GM18867 (cell line): Measurements from ENCODE around the gene ARHGEF17.

Source experiments
- ATAC-seq: cut with Tn5 transposase; IDR thresholded peaks from one replicate; pipeline ENCODE4 v1.9.1; 2021; ENCODE audit warnings: mild to moderate bottlenecking, moderate library complexity; ENCODE audit not compliant: unreplicated experiment

The ARHGEF17 gene

DNA sequence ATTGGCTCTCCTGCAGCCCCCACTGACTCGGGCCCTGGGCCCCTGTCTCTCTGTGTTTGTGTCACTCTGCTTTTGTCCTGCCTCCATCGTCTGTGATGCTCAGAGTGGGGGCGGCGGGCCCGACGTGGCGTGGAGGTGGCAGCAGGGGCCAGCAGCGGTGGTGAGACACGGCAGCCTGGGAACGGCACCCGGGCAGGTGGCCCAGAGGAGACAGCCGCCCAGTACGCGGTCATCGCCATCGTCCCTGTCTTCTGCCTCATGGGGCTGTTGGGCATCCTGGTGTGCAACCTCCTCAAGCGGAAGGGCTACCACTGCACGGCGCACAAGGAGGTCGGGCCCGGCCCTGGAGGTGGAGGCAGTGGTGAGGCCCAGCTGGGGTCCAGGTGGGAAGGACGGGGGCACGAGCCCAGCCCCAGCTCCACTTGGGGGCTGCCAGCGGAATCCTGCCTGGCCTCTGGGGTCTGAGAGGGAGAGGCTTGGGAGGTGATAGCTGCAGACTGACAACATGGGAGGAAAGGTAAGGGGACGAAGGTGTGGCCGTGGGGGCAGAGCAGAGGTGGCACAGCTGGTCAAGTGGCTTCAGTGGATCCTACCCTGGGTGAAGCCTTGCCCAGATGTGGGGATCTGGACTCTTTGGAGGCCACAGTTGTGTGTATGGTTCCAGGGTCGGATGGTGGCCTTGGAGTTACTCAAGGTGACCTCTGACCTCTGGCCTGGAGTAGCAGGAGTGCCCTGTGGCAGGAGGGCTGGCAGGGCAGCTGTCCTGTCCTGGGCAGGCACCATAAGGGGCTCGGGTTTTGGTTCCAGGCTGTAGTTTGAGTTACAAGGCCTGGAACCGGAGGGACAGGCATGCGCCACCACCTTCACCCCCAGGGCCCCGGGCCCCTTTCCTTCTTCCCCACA is 84.3 kb downstream of the ARHGEF17 start:
- no peak for ATAC-seq

DNA sequence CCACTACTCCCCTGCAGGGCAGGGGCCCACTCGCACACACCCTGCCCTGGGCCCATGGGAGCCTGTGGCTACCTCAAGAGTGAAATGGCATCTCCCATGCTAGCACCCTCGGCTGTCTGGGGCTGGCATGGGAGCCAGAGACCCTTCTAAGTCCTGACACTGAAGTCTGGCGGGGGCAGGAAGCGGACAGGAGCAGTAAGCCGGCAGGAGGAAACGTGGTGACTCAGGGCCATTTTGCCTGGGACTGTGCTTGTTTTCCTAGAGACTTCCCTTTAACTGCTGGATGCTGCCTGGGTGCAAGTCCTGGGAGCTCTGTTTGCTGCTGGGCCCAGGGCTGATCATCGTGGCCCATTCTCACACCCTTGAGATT is 84.9 kb downstream of the ARHGEF17 start:
- ATAC-seq, result no peak

DNA sequence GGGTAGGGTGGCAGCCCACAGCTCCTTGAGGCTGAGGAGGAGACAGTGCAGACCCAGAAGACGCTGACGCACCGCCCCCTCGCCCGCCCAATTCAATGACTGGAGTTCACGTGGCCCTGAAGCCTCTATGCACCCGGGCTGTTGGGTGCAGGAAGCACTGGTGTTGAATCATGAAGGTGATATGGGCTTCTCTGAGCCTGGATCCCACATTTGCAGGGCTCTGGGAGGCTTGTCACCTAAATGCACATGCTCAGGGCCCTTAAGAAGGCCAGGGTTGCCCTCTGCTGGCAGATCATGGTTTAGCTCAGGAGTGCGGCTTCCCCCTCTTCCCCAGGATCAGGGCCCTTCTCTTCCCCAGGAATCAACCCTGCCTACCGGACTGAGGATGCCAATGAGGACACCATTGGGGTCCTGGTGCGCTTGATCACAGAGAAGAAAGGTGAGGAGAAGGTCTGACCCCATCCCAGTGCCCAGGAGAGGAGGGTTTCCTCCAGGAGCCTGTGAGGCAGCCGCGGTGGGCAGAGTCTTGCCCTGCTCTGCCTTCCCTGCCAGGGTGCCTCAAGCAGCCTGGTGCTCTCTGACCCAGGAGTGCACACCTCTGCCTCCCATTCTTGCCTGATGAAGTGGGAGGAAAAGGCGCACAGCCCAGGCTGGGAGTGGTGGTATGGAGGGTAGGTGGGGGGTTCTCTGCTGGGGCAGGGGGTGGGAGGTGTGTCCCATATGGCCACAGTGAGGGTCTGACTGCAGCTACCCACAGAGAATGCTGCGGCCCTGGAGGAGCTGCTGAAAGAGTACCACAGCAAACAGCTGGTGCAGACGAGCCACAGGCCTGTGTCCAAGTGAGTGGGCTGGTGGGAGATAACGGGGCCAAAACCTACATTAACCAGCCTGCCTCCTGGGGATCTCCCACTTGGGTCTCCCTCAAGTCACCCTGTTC is 85.7 kb downstream of the ARHGEF17 start:
- no peak for ATAC-seq

DNA sequence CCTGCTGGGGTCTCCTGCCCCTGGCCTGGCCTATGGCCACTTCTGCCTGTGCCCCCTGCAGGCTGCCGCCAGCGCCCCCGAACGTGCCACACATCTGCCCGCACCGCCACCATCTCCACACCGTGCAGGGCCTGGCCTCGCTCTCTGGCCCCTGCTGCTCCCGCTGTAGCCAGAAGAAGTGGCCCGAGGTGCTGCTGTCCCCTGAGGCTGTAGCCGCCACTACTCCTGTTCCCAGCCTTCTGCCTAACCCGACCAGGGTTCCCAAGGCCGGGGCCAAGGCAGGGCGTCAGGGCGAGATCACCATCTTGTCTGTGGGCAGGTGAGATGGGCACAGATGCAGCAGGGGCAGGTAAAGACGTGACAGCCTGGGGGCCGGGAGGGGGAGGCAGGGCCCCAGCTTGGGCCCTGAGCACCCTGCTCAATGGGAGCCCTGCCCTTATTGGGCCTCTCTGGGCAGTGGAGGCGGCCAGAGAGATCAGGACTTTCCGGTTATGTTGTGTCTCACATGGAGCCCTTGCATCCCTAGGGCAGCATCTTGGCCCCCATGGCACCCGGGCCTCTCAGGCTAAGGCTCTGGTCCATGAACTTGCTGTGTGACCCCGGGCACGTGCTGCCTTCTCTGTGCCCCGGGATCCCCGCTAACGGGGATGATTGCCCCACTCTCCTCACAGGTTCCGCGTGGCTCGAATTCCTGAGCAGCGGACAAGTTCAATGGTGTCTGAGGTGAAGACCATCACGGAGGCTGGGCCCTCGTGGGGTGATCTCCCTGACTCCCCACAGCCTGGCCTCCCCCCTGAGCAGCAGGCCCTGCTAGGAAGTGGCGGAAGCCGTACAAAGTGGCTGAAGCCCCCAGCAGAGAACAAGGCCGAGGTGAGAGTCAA is 86.6 kb downstream of the ARHGEF17 start:
- ATAC-seq, result no peak

DNA sequence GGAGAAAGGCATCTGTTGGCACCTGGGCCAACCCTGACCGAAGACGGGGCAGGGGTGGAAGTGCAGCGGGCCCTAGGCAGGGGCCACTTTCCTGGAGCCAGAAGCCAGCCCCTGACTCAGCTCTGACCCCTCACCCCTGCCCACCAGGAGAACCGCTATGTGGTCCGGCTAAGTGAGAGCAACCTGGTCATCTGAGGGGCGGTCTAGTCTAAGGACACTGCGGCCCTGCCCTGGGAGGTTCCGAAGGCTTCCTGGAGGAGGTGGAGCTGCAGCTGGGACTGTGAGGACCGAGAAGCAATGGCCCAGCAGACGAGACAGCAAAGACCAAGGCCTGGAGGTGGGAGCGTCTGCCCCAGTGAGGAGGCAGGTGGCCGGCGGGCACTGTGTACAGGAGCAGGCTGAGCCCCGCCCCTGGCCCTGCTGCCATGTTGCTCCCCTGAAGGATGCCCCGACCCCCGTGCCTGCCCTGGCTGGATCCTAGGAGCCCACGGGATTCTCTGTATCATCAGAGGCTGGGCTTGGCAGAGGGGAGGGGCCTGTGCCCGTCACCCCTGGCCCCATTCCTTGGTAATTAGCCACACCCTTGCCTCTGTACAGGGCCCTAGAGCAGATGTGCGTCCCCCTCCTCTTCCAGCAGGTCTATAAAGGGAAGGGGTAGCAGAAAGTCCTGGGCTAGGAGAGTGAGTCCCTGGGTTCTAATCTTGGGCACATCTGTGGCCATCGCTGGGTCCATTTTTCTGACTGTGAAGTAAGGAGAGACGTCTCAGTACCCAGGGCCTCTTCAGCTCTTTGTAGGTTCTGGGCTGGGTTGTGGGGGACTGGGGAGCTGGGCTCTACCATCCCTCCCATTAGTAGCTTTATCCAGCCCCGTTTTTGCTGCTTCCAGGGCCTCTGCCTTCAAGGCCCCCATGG is 87.5 kb downstream of the ARHGEF17 start:
- no peak for ATAC-seq

DNA sequence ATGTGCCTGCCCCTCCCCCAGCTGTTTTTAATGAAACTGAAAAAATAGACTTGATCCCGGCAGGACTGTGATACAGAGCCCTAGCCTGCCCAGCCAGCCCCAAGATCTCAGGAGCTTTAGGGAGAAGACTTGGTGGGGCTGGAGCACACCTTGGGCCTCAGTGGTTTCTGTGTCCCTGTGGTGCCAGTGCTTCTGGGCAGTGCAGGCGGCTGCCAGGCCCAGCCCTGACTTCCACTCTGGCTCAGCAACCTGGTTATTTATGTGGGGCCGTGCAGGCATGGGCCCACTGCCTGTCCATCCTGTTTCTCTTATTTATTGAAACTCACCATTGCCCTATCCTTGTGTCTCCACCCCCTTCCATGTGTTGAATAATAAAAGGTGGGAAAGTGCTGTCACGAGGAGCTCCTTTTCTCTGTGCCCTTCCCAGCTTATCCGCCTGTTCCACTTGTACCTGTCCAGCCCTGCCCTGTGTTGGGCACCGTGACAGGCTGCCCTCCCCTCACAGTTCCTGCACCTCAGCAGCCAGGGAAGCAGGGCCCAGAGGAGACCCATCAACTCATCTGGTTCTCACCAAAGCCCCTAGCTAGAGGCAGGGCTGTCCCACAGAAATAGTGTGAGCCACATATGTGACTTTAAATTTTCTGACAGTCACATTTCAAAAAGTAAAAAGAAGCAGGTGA is 88.3 kb downstream of the ARHGEF17 start:
- no peak for ATAC-seq

DNA sequence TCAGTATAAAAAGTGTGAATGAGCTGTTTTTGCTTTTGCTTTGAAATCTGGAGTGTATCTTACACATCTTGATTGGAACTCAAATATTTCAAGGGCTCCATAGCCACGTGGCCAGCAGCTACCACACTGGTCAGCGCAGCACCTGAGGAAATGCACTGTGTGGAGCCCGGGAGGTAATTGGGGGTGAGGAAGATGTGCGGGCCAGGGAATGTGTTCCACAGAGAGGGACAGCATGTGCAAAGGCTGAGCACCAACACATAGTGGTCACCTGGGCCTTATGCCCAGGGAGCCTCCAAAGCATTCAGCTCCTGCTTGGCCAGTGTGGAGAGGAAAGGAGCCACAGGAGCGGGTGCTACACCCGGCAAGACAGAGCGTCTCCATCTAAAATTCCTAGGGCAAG is 88.9 kb downstream of the ARHGEF17 start:
- ATAC-seq, result no peak

DNA sequence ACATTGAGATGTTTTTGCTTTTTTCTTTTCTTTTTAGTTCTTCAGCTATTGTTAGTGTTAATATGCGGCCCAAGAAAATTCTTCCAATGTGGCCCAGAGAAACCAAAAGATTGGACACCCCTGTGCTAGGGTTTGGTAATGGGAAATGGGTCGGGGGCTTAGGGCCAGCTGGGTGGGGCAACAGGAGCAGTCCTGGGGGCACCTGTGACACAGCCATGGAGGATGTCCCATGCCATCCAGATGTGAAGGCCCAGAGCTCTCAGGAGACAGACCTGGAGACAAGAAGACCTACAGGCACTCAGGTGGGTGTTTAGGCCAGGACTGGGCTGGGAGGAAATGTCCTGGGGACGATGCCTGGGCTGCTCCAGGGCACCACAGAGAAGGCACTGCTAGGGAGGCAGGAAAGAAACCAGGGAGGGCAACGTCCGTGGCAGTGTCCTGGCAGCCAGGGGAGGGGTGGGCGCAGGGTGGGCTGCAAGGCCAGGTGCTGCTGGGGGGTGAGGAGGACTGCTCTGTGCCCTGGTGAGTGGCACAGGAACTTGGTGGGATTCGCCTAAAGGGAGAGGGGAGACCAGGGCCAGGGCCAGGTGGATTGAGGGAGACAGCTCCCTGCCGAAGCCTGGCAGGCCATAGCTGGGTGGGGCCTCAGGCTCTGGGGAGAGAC is 89.5 kb downstream of the ARHGEF17 start:
- no peak for ATAC-seq

DNA sequence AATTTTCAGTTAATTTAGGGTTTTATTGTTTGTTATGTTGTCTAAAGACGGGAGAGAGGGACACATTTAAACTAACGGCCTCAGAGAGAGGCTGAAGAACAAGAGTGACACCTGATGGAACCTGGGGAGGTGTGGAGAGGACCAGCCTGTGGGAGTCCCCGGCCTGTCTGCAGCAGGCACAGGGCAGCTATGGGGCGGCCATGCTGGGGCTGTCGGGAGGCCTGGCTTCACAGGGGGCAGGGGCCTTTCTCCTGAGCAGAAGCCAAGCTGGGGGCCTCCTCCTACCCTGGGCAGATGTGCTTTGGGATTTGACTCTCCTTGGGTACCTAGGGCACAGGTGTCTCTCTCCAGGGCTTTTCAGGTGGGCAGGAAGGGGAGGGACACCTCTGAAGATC is 90.1 kb downstream of the ARHGEF17 start:
- no peak for ATAC-seq

DNA sequence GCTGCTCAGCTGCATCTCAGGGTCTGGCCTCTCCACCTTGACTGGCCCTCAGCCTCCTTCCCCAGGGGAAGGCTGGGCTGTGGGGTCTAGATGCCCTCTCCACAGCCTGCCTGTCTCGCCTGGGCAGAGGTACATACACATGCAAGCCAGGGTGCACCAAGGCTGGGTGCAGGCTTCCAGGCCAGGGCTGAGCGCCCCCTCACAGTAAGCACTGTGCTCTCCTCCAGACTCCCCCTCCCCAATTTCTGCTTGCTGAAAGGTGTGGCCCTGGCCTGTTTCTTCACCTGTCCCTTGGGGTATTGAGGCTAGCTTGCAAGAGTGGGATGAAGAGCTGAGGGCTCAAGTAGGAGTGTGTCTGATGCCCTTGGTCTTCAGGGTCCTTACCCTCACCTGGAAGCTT is 90.6 kb downstream of the ARHGEF17 start:
- ATAC-seq, result no peak

DNA sequence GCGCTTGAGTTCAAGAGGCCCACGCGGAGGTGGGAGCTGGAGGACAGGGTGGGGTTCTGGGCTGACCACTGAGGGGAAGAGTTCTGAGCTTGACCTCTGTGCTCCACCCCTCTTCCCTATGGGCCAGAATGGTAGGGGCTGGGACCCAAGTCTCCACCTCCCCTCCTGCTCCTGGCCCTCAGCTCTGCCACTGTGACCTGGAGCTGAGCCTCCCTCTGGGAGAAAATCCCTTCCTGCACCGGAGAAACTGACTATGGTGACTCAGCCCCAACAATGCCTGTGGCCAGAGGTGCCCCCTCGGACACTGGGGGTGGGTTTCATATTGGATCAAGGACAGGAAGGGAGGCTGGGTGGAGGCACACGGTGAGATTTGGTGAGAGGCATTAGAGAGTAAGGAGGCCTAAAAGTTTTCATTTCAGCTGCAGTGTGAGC is 91.1 kb downstream of the ARHGEF17 start:
- ATAC-seq, result no peak

DNA sequence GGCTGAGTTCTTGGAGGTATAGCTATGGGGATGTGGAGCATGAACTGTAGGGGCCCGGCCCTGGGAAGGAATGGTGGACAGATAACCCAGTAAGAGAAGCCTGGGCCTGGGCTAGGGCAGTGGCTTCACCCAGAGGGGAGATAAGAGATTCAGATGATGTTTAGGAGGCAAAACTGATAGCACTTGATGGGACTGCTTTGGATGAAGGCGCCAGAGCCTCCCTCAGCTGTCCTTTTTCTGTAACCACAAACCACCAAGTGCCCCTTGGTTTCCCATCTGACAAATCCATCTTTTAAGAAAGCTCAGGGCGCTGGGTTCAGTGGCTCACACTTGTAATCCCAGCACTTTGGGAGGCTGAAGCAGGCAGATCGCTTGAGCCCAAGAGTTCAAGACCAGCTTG is 91.6 kb downstream of the ARHGEF17 start:
- no peak for ATAC-seq

DNA sequence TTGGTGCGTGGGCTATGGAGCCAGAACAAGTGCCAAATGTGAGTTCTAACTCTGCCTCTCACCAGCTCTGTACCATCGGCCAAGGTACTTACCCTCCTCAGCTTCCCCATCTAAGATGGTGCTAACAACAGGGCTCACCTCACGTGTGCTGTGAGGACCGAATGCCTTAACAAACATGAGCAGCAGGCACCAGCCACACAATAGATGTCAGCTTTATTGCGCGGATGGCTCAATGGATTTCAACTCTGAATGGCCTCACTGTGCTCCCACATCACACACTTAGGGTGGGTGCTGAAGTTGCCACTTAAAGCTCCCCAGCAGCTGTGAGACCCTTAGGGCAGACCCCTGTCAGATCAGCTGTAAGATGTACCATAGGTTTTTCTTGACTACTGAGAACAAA is 92.2 kb downstream of the ARHGEF17 start:
- ATAC-seq, result no peak

DNA sequence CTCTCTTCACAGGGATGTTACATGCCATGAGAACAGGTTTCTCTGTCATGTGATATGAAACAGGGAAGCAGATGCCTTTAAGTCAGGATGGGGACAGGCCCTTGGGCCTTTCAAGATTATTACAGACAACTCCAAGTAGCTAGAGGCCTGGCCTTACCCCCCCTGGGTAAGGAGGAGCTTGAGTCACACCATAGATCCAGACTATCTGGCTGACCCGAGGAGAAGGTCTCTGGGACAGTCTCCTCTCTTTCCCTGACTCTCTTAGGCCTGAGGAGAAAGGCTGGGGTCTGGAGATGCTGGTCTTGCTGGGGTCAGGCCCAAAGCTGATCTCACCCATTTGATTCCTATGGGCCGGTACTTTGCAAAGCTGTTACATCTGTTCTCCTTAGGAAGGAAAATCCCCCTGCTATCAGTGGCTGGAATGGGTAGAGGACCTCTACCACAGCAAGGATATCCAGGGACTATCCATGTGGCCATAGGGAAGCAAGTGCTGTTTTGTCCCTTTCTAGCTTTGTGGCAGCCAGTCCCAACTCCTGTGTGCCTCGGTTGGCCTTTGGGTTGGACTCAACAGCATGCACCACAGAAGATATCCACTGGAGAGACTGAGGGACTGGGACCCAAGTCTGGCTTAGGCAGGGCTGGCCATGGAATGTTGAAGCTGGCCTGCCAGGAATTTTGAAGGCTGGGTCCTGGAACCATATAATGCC is 93.3 kb downstream of the ARHGEF17 start:
- no peak for ATAC-seq

DNA sequence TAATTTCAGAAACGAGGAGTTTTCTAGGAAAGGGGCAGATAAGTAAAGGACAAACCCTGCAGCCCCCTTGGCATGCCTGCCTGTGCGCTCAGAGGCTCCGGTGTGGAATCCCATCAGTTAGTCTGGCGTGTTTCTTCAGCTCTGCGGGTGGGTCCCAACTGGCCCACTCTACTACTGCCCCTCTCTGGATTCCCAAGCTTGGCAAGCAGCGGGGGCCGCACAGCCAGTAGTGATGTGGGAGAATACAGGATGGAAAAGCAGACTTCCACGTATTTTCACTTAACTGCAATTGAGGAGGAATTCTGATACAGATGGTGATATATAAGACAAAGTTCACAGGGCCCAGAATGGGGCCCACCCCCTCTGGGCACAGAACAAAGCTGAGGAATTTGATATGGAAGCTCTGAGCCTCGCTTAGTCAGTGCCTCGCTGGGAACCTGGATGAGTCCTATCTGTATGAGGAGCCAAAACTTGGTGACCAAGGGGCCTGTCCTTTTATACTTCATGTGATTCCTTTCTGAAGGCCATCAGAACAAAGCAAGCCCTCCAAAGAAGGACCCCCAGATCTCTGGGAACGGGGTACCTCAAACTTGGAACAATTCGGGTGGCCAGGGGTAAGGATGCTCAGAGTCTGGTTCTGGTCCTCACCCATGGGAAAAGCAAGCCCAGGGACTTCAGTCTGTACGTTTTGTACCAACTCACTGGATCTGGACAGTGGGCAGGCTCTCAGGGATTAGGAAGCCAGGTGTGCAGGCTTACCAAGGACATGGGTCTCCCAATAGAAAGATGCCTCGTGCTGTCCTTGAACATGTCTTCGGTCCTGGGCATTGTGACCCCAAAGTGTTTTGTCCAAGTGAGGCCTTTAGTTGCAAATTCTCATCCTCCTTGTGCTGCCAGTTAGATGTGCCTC is 94.1 kb downstream of the ARHGEF17 start:
- no peak for ATAC-seq

DNA sequence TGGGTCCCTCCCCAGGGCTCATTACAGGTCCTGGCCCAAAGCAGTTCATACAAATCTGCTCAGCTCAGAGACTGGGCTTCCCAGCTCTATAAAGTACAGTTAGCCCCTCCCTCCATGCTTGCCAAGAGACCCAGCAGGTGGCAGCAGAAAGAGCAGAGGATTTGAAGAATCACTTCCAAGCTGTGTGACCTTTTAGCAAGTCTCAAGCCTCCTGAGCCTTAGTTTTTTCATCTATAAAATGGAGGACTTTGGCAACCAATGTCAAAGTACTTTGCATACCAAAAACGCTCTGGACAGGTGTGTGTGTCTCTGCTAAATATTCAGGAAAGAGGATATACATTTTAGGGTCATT is 94.7 kb downstream of the ARHGEF17 start:
- no peak for ATAC-seq

DNA sequence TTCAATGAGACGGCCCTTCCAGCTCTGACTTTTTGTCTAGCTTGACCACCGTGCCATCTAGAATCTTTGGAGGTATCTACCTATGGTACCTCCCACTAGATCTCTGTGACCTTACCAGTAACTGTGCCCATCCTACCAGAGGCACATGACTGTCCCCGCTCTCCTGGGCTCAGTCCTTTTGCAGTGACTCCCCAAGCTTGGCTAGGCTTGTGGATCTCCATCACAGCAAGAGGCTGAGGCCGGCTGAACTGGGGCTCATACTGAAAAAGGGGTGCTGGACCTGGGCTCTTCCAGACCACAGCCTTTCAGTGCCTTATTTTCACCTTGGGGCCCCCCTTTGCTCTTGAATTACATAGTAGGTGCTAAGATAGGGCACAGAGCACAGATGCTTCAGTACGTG is 95.5 kb downstream of the ARHGEF17 start:
- no peak for ATAC-seq
